SHP77 (cell line): ENCODE data around the gene ADTRP.

Source experiments
- DNase-seq, 2 experiments: peaks; one replicate each; lab custom pipeline; 2025; lab: John Stamatoyannopoulos, UW

The ADTRP gene

DNA sequence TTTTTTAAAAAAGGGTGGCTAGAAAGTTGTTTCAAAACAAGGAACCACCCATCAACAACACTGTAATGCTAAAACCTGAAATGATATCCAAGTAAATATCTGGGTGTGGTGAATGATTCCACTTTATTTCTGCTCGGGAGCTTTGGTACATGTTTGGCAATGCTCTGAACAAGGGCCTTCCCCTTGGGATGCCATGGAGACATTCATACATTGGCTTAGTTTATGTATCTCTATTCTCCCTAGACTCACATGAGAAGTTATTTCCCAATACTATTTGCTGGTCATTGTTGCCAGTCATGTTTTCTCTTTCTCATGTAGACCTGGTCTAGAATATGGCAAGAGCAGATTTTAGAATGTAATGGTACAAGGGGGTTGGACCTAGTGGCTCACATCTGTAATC, 22.9 kb downstream of the ADTRP start:
- DNase-seq, result no peak

DNA sequence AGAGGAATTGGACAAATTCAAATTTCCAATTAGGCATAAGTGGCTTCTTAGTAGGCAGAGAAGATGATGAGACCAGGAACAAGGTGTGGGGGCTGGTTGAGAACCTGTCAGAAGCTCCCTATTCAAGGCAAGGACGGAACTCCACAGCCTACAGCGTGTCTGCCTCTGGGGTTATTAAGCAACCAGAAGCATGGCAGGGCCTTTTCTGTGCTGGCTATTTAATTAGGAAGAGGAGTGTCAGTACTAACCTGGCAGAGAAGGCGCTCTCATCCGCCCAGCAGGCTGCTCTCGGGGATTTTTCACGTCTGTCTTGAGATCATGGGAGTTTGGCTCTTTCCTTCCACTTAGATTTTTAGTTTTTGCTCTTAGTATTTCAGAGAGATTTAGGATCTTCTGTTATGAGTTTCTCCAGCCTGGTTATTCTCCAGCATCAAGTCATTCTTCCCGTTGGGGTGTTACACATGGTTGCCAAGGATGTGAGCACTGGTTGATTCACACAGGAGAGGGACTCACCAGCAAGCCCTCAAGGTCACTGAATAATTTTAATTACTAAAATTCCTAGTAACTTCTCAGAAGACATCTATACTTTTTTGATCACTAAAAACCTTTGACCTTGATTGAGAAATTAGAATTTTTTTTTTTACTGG, 23.9 kb downstream of the ADTRP start:
- no peak for DNase-seq

DNA sequence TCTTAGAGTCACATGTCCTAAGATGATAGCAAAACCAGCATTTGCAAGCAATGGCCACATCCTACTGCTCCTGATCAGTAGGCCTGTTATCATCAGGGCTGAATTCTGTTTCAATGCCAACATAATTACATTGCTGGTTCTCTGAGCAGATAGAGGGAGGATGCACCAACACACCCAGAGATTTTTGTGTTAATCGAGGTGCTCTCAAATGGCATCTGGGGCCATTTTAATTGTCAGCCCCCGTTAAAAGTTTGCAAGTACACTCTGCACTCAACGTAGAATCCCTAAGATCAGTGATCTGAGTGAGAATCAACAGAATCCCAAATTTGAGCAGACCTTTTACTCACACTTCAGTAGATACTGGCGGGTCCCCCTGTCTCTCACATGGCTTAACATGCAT, 24.8 kb downstream of the ADTRP start:
- no peak for DNase-seq

DNA sequence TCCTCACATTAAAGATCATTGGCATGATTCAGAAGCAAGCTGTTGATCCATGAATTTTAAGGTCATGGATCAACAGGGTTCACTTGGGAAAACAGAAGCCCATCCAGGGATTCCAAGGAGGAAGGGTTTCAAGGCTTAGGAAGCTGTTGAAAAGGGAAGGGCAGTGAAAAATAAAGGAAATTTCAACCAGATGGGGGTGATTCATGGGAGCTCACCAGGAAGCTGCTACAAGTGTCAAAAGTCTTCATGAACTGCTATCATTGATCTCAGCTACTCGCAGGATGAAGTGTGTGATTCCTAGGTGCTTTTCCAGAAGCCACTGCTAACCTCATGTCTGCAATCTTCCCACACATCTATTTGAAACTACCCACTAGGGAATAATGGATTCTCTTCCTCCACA, 26.2 kb downstream of the ADTRP start:
- DNase-seq, result no peak

DNA sequence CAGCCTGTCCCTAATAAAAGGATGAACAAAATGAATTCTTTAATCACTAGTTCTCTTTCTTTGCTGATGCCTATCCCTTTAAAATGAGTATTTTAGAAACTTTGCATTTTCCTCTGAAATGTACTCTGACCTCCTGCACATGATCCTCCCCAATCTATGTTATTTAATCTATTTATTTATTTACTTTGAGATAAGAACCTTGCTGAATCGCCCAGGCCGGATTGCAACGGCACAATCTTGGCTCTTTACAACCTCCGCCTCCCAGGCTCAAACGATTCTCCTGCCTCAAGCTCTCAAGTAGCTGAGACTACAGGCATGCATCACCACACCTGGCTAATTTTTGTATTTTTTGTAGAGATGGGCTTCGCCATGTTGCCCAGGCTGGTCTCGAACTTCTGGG, 27.9 kb downstream of the ADTRP start:
- no peak for DNase-seq

DNA sequence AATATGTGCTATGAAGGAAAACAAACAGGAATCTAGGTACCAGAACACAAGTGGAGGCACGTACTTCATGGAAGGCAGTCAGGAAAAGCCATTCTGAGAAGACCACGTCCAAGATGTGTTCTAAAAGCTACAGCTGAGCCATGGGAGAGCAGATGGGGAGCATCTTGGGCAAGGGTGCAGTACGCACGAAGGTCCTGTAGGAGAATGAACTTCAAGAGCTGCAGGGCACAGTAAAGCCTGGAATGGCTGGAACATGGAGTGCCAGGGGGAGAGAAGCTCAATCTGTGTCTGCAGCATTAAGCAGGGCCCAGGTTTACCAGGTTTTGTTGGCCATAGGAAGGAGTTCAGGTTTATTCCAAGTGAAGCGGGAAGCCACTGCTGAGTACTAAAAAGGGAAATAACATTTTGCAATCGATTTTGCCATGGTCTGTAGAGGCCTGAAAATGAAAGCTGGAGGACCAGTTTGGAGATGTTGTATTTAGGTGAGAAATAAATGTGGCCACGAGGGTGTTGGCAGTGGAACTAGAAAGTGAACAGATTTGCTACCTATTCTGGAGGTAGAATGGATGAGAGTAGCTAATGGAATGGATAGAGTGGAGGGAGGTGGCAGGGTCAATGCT, 29.9 kb downstream of the ADTRP start:
- DNase-seq, result no peak

DNA sequence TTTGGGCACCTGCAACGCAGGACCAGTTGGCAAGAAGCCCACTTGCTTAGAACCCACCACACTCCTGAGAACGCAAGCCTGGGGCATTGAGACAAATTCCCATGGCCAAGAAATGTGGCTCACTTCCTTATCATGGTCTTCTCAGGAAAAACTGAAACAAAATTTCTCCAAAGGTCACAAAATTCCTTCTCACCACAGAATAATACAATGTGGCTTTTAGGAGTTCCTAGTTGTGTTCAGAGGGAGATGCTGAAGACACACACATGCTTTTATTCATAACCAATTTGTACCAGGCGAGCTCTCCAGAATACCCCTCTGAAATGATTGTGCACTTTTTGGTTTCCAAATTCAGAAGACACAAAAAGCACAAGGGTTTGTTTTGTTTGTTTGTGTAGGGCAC, 31.6 kb downstream of the ADTRP start:
- no peak for DNase-seq

DNA sequence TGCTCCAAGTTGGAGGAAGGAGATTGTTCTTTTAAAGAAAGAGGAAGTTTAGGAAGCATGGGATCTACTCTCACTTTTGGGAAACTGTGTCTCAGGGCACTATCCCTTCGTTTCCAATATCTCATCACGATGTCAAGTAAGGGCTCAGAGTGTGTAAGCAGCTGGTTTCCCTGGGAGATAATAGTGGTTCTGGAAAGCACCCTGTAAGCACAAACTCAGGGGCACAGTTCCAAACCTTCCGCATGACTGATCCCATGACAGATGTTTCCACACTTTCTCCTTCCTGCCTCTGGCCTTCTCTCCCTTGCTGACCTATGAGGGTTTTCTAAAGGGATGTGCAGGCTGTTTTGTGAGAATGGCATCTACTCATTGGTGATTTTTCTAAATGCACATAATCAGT, 33.9 kb downstream of the ADTRP start:
- DNase-seq, result no peak

DNA sequence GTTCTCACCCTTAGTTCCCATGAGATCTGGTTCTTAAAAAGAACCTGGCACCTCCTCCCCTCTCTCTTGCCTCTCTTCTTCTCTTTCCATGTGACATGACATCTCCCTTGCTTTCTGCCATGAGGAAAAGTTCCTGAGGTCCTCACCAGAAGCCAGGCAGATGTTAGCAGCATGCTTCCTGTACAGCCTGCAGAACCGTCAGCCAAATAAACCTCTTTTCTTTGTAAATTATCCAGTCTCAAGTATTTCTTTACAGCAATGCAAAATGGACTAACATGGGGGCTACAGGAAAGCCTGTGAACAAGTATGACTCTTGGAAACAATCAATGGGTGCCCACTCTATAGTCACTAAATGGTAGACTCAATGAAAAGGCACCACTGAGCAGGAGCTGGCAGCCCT, 34.5 kb downstream of the ADTRP start:
- no peak for DNase-seq

DNA sequence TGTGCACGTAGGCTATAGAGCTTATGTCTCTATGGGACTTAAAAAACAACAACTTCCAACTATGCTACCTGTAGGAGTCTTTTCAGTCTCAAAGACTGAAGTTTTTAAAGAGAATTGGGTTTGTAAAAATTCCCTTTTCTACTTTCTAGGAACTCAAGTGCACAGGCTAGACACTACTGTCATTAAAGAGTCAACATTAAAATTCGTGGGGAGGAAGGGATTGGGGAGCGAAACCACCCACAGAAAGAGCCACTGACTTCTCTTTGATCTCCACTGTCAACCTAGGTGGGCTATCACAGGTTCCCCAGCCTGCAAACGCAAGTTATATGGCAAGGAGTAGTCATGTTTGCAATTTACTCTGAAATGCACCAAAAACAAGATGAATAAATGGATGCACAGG, 37.7 kb downstream of the ADTRP start:
- DNase-seq, result no peak

DNA sequence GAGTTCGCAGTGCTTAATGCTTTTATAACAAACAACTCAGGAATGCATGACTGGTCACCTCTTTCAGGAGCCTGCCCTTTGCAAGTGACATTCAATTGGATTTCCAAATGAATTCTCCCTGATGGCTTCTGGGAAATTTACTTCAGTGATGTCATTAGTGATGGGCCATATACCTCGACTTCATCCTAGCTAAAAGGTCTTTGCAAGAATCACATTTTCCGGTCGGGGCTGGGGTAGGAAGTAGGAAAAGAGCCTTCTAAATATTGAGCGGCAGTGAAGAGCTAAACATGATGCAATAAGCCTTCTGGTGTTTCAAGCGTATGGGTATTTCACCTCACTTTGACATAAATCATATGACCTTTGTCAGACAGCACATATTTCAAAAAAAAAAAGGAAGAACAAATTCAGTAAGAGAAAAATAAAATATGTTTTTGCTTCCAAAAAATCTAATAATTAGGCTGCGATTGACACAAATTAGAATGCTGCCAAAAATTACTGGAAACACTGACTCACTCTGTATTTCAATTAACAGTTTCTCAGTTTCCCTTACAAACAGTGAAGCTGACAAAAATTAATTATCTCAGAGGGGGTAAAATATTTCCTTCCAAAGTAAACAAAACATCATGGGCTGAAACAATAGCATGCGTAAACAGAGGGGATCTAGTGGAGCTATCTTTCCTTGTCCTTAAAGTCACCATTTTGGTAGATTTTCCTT, 39.8 kb downstream of the ADTRP start:
- no peak for DNase-seq

DNA sequence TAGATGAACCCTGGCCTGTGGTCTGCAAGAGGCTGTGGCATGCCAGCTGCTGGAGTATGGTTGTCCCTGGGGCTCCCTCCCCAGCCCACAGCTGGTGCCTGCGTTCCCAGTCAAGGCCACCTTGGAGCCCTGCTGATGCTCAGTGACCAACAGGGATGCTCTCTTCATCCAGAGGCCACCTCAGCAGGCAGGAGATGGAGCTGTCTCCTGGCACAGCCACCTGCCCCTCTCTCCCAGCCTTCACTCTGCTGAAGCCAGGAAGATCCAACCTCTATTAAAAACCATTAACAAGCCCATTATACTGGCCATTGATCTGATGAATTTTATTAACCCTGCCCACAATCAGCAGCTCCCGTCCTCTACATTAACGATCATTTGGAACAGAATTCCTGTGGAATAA, 40.4 kb downstream of the ADTRP start:
- no peak for DNase-seq

DNA sequence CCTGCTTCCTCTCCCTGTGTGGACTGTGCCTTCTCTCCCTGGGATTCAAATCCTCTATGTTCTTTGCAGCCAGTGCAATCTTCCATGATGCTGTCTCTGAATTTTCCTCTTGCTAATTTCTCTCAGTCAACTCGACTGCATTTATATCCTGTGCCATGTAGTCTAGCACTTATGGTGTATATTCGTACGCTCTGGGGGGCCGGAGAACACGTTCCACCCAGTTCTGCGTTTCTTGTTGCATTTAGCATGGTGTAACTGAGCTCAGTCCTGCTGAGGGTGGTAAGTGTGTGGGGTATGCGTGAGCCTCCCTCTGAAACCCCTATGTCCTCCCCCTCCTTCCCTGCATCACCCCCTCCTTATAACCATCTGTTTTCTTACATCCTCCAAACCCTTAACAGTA, 42.0 kb downstream of the ADTRP start:
- no peak for DNase-seq

DNA sequence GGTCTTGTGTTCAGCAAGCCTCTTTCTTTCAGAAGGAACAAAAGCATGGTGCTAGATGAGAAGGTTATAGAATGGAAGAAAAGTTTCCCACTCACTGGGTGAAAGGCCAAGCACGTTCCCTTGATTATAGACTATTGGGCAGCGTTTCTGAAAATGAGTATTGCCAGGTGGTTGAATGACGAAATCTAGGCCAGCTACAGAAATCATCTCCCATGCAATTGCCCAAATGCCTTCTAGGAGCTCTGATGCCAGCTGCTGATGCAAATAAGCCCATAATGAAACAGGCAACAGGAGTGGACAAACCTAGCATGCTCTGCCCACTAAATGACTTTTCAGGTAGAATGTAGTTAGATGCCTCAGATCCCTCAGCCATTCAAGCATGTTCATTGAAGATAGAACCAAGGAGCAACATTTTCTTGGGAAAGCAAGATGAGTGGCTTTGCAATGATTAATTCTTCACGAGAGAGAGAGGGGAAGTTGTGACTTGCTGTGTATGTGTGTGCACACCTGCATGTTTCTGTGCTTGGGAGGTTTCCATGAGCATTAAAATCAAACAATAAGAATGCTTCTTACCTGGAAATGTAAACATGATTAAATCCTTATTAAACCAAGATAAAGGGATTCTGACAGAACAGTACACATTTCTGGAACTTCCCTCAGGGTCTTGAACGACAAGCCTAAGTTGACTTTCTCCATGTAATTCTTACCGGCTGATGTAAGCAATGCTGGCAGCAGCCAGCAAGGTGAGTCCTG, 43.6 kb downstream of the ADTRP start:
- no peak for DNase-seq

DNA sequence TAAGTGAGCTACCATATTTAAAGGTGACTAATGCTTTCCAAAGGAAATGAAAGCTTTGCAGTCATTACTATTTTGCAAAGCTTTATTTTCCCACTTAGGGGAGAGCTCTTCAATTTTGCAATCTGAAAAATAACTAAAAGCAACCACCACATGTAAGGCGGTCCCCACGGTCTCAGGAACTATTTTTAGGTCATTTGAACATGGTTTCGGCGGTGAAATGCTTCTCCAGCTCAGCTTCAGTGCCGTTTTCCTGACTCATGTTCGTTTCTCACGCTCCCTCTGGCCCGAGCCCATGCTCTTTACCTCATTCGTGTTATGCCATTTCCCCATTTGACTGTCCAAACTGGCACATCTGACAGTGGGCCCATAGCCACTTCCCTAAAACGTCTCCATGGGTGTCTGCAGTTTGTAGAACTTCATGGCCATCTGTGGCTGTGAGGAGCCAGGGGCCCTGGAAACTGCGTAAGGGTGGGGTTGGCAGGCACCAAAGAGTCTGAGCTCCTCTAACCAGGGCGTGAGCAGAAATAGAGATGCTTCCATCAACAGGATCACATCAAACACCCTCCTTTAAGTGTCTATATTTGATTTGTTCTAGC, 46.5 kb downstream of the ADTRP start:
- DNase-seq, result no peak

DNA sequence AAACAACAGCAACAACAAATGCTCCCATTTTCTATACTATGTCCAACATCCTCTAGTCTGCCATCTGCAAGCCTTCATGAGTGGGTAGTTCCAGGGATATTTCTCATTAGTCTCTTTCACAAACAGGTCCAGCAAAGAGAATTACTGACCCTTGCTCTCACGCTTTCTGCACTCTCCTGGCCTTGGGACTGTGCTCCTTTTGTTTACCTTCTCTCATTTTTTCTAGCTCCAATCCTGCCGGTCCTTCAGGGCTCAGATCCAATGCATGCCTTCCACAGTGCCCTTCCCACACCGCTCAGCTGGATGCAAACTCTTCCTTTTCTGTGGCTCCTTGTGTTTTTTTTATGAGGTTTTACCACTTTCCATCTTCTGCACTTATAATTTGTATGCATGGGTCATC, 47.2 kb downstream of the ADTRP start:
- DNase-seq, result no peak

DNA sequence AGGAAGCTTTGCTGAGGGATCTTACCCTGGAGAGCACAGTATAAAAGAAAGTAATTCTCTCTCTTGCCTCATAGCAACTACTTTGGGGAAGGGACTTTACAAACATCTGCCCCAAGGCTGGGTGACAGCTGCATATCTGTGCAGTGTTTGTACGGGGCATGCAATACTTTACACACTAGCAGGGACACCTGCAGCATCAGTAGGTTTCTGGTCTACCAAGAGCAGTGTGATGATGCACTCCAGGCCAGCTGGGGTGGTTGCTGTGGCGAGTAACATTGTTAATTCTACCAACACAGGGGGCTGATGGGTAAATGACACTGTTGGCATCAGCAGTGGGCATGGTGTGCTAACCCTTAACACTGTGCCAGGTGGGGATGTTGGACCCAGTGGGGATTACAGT, 48.0 kb downstream of the ADTRP start:
- no peak for DNase-seq

DNA sequence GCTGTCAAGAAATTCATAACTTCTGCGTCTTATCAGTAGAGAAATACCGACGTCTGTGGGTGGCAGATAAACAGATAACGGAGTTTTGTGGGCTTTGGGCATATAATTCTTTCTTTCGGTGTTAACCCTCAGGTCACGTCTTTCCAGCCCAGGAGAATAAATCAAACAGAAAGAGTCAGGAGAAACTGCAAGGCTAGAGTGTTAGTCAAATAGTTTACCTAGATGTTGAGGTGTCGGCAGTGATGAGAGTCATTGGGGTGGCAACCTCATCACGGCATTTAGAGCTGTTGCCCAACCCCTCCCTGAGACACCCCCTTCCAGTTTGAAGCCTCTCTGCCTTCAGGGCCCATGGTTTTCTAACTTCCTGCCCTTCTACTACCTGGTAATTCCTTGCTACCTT, 49.5 kb downstream of the ADTRP start:
- DNase-seq, result no peak

DNA sequence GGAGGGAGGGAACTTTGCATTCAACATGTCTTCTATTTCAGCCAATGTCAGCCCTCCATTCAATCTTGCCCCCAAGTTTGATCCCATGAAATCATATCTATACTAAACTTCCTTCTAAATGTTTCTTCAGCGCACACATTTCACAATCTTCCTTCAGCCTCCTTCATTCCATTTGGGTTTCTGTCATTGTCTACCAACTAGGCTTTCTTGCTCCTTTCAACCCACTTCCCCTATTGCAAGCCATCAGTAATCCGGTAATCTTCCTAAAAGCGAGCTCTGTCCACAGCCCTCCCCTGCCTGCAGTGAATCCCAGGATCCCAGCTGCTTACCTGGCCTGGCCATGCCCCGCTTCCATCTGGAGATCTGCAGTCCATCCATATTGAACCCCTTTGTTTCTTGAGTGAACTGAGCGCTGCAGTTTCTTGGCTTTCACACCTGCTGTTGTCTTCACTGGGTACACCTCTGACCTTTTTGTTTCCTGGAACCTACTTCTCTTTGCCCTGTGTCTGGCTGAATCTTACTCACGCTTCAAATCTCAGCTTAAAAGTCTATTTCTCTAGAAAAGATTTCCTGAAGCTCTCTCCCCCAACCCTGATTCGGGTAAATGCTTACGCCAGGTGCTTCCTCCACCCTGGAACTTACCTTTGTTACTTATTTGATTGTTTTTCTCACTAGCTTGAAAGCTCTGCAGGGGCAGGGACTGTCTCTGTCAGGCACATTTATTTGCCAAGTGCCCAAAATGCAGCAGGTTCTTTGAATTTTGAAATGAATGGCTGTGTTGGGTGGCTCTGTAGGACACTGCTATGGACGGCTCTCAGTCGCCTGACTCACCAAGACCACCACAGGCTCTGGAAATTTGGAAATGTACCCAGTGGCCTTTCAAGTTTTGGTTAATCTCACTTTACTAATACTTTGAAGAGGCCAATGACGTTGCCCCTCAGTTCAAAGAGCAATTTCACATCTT, 50.3 kb downstream of the ADTRP start:
- no peak for DNase-seq

DNA sequence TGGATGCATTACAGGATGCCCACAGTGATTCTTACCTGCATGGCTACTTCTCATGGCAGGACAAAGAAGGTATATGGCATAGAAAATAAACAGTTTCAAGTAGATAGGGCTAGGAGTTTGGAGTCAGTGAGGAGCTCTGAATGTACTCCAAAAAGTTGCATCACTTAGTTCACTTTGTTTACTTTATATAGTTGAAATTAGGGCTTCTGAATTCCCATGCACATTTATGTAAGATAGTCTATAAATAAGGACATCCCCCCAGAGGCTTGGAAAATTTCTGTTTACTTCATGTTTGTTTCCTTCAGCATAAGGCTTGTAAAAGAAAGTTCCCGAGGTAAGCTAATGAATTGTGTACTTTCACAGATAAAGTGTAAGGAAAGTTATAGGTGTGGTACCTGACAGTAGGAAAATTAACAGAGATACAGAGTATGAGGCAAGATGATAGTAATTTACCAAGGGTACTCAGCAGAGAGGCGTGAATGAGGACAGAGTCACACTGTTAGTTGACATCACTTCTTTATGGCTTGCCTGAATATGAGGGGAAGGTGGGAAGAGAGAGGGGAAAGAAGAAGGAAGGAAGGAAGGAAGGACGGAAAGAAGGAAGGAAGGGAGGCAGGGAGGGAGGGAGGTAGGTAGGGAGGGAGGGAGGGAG, 51.1 kb downstream of the ADTRP start:
- no peak for DNase-seq

DNA sequence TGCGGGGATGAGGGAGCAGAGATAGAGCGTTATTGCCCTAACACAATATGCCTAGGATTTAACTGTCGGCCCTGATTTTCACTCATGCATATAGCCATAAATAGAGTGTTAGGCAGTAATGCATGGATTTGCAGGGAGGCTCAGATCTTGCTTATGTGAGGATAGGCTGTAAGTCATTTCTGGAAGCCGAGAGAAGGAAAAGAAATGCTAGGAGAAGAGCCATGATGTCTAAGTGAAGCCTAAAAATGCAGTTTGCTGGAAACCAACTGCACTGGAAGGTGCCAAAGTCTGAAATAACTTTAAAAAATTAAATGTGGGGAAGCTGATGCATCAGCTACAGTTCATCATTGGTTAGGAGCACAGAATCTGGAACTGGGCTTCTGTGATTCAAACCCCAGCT, 54.3 kb downstream of the ADTRP start:
- DNase-seq, result no peak
